ENCODE measurements around the gene STUM. TPM values are rescaled to one million over a fixed set of nuclear protein-coding genes. Genes with fewer than 3 reads are reported as not detected.

Gene STUM
- total and polyA plus RNA-seq, 2 of the 8 experiments (the other 6 are each of a cell fraction or from before 2014, with no cell fraction given) = 0.76 to 1.2 TPM

DNA sequence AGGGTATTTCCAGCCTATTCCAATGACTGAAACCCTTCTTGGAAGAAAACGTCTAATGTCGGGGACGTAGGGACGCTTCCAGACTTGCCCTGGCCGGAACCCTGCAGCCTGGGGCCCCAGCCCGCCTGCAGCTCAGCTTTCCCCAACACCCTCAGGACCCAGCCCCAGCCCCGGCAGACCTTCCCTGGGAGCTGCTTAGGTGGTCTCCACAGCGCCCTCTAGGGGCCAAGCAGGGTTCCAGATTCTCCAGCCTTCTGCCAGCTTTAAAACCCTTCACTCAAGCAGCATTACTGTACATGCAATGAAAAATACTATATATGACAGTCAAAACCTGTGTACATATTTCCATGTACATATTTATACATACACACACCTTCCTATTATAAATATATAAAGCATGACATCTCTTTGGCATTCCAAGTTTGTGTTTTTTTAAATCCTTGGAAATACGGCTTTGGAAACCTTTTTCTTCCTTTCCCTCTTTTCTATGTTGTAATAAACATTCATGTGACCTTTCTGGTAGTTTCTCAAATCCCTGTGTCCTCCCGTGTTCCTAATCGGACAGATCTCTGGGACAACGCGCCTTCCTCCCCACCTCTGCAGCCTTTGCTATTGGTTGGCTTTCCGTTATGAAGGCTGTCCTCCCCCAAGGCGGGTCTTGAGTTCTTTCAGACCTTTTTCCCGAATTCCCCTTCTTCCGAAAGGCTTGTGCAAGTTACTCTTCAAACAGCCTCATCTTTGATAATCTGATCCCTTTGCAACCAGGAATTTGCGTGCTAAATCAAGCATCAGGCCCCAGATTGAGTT lies 60.3 kb downstream of the STUM start:
- Histone ChIP-seq H4K8ac (ENCODE audit: extremely low read depth, insufficient read depth, low read length) (0 out of 2 replicates have a peak overlapping the region, but pooled peaks have one; percentile 16), H3K14ac (ENCODE audit: insufficient read length) (no peak overlapping the region), H3K18ac (ENCODE audit: extremely low read depth, low read length) (no peak overlapping the region), H3K36me3 (ENCODE audit: control insufficient read depth in 2 of 4, insufficient read depth in 4 of 4, low read length in 3 of 4) (no peaks in the 10 kb centered on the region), H3K79me1 (ENCODE audit: low read depth, low read length) (0 out of 2 replicates have a peak, but pooled peaks cover 2% of the 10 kb centered on the region), H3K27ac (ENCODE audit: low read depth, low read length) (no peak overlapping the region), H3K79me2 (ENCODE audit: control insufficient read depth in 1 of 2, insufficient read depth in 2 of 2, low read length in 2 of 2) (no peaks in the 10 kb centered on the region), H2BK20ac (ENCODE audit: low read length) (no peak overlapping the region), H3K23ac (ENCODE audit: insufficient read length) (no peak overlapping the region), H2BK15ac (ENCODE audit: low read length) (no peak overlapping the region), H3K56ac (replicated peaks; ENCODE audit: insufficient read length, low read depth, low read length) (no peak overlapping the region), H2AFZ (ENCODE audit: low read length) (no peak overlapping the region), H3K27me3 (replicated peaks in 1 of 4; ENCODE audit: control insufficient read depth in 3 of 4, extremely low read depth in 1 of 4, insufficient read depth in 3 of 4, low read length in 3 of 4) (no peaks in the 10 kb centered on the region), H3K4me1 (replicated peaks in 1 of 4; ENCODE audit: control insufficient read depth in 3 of 4, insufficient read depth in 4 of 4, low read length in 3 of 4) (peaks cover 0 to 27% (median 16%) of the 10 kb centered on the region in 4 experiments; a peak in 6 of 7 replicates), H4K5ac (ENCODE audit: insufficient read length, low read depth, low read length) (no peak overlapping the region), H2BK12ac (ENCODE audit: low read depth, low read length) (no peak overlapping the region), H3K23me2 (ENCODE audit: low read depth, low read length) (no peaks in the 10 kb centered on the region), H3K9ac (replicated peaks in 1 of 4; ENCODE audit: extremely low read depth in 1 of 4, low read depth in 3 of 4, low read length in 3 of 4) (no peak overlapping the region), H3K4ac (replicated peaks; ENCODE audit: insufficient read length, low read depth, low read length) (no peak overlapping the region), H2BK120ac (replicated peaks; ENCODE audit: low read depth, low read length) (no peak overlapping the region), H2BK5ac (ENCODE audit: low read depth, low read length) (no peak overlapping the region), H4K20me1 (replicated peaks in 1 of 2; ENCODE audit: control insufficient read depth in 1 of 2, insufficient read depth in 2 of 2, low read length in 2 of 2) (no peaks in the 10 kb centered on the region), H4K91ac (replicated peaks; ENCODE audit: insufficient read length, low read length) (no peak overlapping the region), H3K4me3 (ENCODE audit: extremely low read depth in 1 of 4, insufficient read depth in 2 of 4, low read depth in 3 of 4, low read length in 4 of 4) (no peak overlapping the region), H2AK5ac (ENCODE audit: low read depth, low read length) (no peak overlapping the region), H3K4me2 (ENCODE audit: insufficient read depth in 1 of 2, low read depth in 2 of 2, low read length in 2 of 2) (peak overlapping the region in 1 of 2 experiments; percentile 39; a peak in 2 of 4 replicates), H3K9me3 (ENCODE audit: insufficient read depth in 2 of 2, low read depth in 1 of 2, low read length in 1 of 2) (no peaks in the 10 kb centered on the region)
- ChIA-PET CTCF (ENCODE audit: partially characterized antibody) (interaction anchor here (0.5 to 6.4 kb wide), 37 partner anchors 10 to 1380 kb away, joined by 3 to 49 read pairs (median 4); partner anchors contain the start of genes PARP1 and STUM), POLR2A (ENCODE audit: partially characterized antibody) (interaction anchor here (0.6 to 1.2 kb wide), 3 partner anchors 11 to 52 kb away, joined by 3 read pairs; no protein-coding TSS in a partner anchor)
- FAIRE-seq = no peak
- whole genome bisulfite sequencing, 2 experiments (ENCODE audit: extremely low coverage in 1 of 2, insufficient coverage in 1 of 2, insufficient read length in 1 of 2, insufficient replicate concordance in 2 of 2, low coverage in 1 of 2, low lambda C conversion rate in 2 of 2, missing lambda C conversion rate in 1 of 2) = 53% methylated on average over 18 of the region's 18 CpGs; no CpG with 5 or more reads in 1 of the 2 experiments
- DNase-seq (ENCODE audit: low read depth in 1 of 2, low spot score in 2 of 2) = peak; percentile 70 to 88
- TF ChIP-seq KDM5A (IDR thresholded peaks at IDR 0.05; ENCODE audit: low read length) = no peak
- no peak for TF ChIP-seq SP2 (IDR thresholded peaks at IDR 0.05; ENCODE audit: low read length)
- TF ChIP-seq CBX5 (IDR thresholded peaks at IDR 0.05; ENCODE audit: low read depth, low read length) = no peak
- no peak for TF ChIP-seq ZNF274 (IDR thresholded peaks at IDR 0.05; ENCODE audit: borderline replicate concordance, extremely low read depth, low read length)
- no peak for TF ChIP-seq SAP30 (IDR thresholded peaks at IDR 0.05; ENCODE audit: insufficient read depth, insufficient replicate concordance, low read length)
- TF ChIP-seq JUN (IDR thresholded peaks at IDR 0.05; ENCODE audit: low read depth, low read length) = no peak
- TF ChIP-seq, protein P1, sequence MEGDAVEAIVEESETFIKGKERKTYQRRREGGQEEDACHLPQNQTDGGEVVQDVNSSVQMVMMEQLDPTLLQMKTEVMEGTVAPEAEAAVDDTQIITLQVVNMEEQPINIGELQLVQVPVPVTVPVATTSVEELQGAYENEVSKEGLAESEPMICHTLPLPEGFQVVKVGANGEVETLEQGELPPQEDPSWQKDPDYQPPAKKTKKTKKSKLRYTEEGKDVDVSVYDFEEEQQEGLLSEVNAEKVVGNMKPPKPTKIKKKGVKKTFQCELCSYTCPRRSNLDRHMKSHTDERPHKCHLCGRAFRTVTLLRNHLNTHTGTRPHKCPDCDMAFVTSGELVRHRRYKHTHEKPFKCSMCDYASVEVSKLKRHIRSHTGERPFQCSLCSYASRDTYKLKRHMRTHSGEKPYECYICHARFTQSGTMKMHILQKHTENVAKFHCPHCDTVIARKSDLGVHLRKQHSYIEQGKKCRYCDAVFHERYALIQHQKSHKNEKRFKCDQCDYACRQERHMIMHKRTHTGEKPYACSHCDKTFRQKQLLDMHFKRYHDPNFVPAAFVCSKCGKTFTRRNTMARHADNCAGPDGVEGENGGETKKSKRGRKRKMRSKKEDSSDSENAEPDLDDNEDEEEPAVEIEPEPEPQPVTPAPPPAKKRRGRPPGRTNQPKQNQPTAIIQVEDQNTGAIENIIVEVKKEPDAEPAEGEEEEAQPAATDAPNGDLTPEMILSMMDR (IDR thresholded peaks at IDR 0.05; ENCODE audit: control extremely low read depth in 1 of 3, insufficient read depth in 1 of 3, low read depth in 1 of 3, low read length in 3 of 3) = peak; percentile 76 to 88 (median 84)
- TF ChIP-seq RXRA (IDR thresholded peaks at IDR 0.05; ENCODE audit: insufficient read depth, low read depth, low read length) = no peak
- no peak for TF ChIP-seq EGR1 (IDR thresholded peaks at IDR 0.05; ENCODE audit: borderline replicate concordance, low read depth, low read length)

Measured in H1 (cell line).